CD1c-positive myeloid dendritic cell (primary cell): ENCODE results near the gene EVL.
A peak's percentile ranks its signal among the peaks of the same experiment; 100 is the strongest.
"Not testable (repeated sequence)": the region's sequence is repeated elsewhere in the genome, so short reads cannot be mapped to it uniquely, and the experiment has no call there.

Experiments
- DNase-seq: peaks from one replicate; pipeline ENCODE4 v3.0.0-alpha.2; 2016; ENCODE audit errors: extremely low spot score

The EVL gene

GRCh38 chr14:100165831-100166440, 100.7 kb downstream of the EVL start:
- no peak for DNase-seq

GRCh38 chr14:100168506-100168905, 103.3 kb downstream of the EVL start:
- peak; percentile 33 for DNase-seq

- DNase-seq = no peak
Measured at GRCh38 chr14:100170880-100171279, 105.7 kb downstream of the EVL start.

GRCh38 chr14:100172811-100173210, 107.6 kb downstream of the EVL start:
- no peak for DNase-seq

GRCh38 chr14:100173353-100173752, 108.1 kb downstream of the EVL start:
- no peak for DNase-seq

GRCh38 chr14:100176811-100177327, 111.6 kb downstream of the EVL start:
- DNase-seq = no peak

- DNase-seq = no peak
Measured at GRCh38 chr14:100178691-100179090, 113.5 kb downstream of the EVL start.

- not testable (repeated sequence) for DNase-seq
Measured at GRCh38 chr14:100180671-100181070, 115.4 kb downstream of the EVL start.

- not testable (repeated sequence) for DNase-seq
Measured at GRCh38 chr14:100181876-100182551, 116.8 kb downstream of the EVL start.

GRCh38 chr14:100187247-100187833, 122.1 kb downstream of the EVL start:
- DNase-seq = no peak

- no peak for DNase-seq
Measured at GRCh38 chr14:100188392-100189030, 123.3 kb downstream of the EVL start.

- DNase-seq = no peak
Measured at GRCh38 chr14:100190126-100190525, 124.9 kb downstream of the EVL start.

- DNase-seq = no peak
Measured at GRCh38 chr14:100191584-100192249, 126.5 kb downstream of the EVL start.

- no peak for DNase-seq
Measured at GRCh38 chr14:100192250-100192671, 127.0 kb downstream of the EVL start.

GRCh38 chr14:100192672-100193416, 127.6 kb downstream of the EVL start:
- peak; percentile 100 for DNase-seq
